ENCODE data around the gene RBM15.

DNA sequence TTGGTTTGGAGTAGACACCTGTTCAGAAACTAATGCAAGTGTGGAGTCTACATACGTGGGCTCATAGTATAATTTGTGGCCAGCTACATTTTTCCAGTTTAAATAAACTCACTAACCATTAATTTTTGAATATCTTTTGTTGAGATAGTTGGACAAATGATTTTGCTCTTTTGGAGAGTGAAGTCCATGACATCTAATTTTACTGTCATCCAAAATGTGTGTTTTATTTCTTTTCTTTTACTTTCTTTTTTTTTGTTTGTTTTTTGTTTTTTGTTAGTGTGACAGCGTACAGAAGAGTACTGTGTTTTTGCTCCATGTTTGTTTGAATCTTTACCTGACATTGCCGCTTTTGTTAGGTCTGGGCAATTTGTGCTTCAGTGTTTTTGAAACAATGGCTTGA lies 5.0 kb downstream of the RBM15 start:
- TF ChIP-seq POLR2A (IDR thresholded peaks at IDR 0.05; ENCODE audit: low read depth, low read length), result no peak
- TF ChIP-seq TAF1 (IDR thresholded peaks at IDR 0.05; ENCODE audit: low read depth, low read length), result no peak
- no peak for TF ChIP-seq POLR2AphosphoS5 (IDR thresholded peaks at IDR 0.05; ENCODE audit: low read depth, low read length)
